GM21723 (cell line): Measurements from ENCODE around the gene SEPTIN3.
A peak's percentile ranks its signal among the peaks of the same experiment; 100 is the strongest.
"Not testable (repeated sequence)": the region's sequence is repeated elsewhere in the genome, so short reads cannot be mapped to it uniquely, and the experiment has no call there.

ENCODE experiments used
- ATAC-seq: cut with Tn5 transposase; IDR thresholded peaks from one replicate; pipeline ENCODE4 v1.9.1; 2021; ENCODE audit warnings: mild to moderate bottlenecking, moderate library complexity; ENCODE audit not compliant: unreplicated experiment

SEPTIN3 gene

DNA sequence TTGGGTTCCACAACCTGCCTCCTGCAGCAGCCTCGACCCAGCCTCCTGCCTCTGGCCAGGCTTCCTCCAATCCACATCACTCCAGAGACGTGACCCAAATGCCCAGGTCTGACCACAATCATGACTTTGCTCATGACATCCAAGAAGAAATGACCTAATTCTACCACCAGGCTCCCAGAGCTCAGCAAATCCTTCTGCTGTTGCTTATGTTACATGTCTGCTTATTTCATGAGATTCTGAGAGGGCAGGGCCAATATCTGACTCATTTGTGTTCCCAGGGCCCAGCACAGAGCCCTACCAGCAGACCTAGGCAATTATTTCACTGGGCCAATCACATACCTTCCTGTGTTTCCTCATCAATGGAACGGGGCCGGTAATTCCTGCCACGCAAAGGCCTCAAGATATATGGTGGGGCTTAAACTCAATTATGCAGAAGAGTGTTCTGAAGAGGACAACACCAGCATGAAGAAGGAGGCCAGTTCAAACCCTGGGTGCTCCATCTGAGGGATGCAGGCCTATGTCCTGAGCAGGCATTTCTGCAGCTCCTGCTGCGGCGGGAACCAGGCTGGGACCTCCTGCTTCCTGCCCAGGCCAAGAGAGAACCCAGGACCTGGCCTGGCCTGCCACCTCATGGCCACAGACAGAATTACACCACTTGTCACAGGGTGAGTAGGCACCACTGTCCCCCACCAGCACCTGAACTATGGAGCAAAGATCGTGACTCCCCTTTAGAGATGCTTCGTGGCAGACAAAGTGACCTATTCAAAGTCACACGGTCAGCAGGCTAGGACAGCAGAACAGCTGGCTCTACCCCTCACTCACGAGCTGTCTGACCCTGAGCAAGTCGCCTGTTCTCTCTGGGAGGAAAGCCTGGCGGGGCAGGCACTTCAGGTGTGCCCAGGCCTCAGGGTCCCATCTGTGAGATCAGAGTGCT is 28.1 kb upstream of the SEPTIN3 start:
- peak; percentile 35 for ATAC-seq

DNA sequence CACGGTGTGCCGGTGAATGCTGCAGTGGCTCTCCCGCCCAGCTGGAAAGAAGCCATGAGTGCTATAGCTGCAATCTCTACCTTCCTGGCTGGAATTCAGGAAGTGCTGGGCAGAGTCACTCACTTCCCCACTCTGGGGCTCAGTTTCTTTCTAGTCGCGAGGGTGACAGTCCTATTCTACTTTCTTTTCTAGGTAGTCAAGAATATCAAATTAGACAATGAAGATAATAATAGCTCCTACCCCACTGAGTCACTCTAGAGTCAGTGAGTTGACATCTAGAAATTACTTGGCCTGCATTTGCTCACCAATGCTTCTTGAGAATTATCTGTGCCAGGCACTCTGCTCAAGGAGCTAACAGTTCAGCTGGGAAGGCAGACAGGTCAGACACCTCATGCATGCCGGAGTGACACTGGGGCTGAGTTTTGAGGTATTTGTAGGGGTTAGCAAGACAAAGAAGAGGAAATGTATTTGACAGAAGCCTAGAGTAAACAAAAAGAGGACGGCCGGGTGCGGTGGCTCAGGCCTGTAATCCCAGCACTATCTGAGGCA is 25.5 kb upstream of the SEPTIN3 start:
- ATAC-seq = no peak

DNA sequence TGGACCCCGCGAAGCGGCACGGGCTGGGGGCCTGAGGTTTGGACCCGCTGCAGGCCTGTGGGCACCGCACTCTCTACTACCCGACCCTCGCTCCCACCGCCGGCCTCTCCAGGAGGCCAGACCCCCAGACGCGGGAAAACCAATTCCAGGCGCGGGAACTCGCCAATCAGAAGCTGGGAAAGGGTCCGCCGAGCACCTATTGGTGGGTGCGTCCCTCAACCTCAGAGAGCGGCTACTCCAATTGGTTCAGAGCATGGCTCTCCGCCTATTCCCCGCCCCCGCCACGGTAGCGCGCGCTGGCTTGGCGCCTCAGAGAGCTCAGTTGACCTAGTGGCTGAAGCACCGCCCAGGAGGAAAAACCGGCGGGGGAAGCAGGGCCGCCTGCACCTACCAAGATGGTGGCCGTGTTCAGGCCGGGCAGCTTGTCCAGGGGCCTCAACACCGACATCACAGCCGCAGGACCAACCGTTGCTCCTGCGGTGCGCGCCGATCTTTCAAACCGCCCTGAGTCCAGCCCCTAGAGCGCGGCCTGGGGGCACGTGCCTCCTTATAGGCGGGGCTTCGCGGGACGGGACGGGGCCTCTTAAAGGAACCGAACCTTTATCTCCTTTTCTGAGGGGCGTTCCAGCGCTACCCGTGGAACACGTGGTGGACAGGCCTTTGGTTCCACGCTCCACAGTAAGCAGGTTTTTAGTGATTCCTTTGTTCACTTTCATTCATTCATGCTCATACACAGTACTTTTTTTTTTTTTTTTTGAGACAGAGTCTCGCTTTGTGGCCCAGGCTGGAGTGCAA is 22.4 kb upstream of the SEPTIN3 start, which contains the start of gene CENPM:
Gene CENPM, minus strand, starts transcription at position 524 of the 795 bp plus-strand sequence. Its CDS starts 76 bp downstream, at position 448.
- ATAC-seq = peak; percentile 77

DNA sequence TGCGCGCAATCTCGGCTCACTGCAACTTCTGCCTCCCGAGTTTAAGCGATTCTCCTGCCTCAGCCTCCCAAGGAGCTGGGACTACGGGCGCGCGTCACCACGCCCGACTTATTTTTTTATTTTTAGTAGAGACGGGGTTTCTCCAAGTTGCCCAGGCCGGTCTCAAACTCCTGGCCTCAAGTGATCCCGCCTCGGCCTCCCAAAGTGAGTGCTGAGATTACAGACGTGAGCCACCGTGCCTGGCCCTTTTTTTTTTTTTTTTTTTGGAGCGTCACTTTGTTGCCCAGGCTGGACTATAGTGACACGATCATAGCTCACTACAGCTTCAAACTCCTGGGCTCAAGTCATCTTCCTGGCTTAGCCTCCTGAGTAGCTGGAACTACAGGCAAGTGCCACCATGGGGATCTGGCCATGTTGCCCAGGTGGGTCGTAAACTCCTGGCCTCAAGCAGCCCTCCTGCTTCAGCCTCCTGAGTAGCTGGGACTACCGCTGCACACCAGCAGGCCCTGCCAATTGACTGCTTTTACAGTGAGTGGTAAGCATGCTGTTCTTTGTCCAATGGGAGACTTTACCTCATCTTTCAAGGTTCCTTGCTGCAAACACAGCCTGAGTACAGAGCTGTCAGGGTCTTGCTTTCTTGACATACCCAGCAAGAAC is 21.7 kb upstream of the SEPTIN3 start:
- ATAC-seq = no peak

DNA sequence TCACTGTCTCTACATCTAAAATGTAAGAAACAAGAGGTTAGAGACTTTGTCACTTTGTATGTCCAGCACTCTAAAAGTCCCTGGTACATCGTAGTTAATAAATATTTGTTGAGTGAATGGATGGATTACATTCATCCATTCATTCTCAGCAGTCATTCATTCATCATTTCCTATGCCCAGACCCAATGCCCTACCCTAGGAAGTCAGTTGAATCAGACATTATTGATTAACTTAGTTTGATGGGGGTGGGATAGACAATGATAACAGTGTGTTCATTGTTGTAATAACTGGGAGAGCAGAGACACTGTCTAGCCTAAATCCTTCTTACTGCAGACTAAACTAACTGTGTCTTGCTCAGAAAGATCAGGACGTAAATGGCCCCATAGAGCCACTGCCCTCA is 21.1 kb upstream of the SEPTIN3 start:
- ATAC-seq = no peak

DNA sequence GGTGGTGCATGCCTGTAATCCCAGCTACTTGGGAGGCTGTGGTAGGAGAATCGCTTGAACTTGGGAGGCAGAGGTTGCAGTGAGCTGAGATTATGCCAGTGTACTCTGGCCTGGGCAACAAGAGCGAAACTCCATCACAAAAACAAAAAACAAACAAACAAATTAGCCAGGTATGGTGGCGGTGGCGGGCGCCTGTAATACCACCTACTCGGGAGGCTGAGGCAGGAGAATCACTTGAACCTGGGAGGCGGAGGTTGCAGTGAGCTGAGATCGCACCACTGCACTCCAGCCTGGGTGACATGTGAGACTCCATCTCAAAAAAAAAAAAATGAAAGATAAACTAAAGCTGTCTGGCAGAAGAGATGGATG is 20.3 kb upstream of the SEPTIN3 start:
- ATAC-seq = not testable (repeated sequence)

DNA sequence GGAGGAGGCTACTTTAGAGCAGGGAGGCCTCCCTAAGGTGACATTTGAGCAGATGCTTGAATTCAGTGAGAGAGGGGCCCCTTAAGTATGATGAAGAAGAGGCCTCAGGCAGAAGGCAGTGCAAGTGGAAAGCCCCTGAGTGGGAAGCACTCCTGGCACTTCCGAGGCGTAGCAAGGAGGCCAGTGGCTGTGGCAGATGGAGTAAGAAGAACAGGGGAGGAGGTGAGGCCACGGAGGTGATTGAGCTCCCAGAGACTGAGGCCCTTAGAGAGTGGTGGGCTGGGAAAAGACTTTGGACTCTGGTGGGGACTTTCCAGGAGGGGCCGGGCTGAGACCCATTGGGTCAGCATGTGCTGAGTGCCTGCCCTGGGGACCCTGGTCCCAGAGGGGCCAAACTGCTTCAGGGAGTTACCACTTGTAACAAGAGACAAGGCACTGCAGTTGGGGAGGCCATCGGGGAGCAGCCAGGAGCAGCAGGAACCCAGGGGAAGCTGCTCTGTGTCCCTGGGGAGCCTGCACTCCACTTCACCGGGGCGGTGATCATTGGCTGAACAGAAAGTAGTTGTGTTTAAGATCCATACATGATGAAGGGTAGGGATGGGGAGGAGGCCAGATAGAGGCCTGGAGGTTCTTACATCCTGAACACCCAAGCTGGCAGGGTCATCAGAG is 19.8 kb upstream of the SEPTIN3 start:
- ATAC-seq = no peak

DNA sequence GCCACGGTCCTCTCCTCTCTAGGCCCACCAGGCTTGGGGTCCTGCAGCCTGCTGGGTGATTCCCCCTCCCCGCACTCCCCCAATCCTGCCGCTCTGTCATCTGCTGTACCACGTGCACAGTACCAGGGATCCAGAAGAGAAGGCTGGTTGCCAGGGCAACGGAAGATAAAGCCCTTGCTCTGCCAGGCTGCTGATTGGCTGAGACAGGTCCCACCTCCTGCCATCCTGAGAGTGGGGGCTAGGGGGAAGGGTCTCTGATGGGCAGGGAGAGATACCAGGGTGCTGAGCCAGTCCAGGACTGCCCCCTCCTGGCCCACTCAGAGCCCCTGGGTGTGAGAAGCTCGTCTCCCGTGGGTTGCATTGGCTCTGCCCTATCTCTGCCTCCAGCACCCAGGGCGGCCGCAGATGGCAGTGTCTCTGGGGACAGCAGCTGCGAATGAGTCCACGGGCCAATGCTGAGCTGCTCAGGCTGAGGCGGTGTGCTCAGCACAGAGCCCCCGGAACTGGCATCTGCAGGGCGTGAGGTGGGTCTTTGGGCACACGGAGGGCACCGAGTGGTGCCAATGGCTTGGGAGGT is 17.3 kb upstream of the SEPTIN3 start, which contains the start of gene SMIM45:
Gene SMIM45, plus strand, starts transcription at position 253 of the 577 bp plus-strand sequence.
- no peak for ATAC-seq

DNA sequence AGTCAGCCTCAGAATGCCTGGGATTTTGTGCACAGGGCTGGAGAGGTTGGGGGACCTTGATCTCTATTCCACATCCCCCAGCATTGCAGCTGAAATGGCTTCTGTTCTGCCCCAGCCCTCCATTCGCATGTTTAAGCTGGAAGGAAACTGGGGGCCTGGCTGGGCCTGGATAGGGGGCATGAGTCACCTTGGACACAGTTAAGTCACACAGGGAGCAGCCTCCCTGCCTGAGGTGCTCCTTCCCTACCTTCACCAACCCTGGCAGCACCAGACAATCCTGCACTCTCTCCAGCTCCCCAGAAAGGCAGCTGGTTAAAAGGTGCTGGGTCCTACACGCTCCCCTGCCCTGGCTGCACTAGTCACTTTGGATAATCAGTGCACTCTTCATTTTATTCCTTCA is 16.5 kb upstream of the SEPTIN3 start:
- no peak for ATAC-seq

DNA sequence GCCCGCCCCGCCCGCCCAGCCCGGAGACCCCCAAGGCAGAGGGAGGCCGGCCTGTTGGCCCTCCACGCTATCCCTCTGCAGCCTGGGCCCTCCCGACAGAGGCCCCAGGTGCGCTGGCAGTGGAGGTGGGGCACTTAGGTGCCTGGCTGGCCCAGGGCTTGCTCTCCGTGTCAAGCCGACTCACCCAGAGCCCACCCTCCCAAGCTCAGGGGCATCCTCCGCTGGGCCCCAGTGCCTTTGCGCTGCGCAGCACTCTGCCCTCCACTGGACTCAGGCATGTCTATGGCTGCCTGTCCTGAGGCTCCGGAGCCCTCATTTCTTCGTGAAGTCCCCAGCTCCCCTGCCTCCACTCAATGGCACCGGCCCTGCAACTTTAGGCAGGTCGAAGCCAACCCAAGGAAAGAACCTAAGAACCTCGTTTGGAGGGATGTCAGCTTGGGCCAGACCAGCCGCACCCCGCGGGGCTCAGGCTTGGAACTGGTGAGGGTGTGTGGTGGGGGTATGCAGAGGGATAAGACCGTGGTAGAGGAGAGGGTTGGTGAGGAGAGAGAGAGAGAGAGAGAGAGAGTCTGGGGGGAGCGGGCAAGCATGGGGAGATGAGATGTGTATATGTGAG is 11.2 kb upstream of the SEPTIN3 start:
- no peak for ATAC-seq

DNA sequence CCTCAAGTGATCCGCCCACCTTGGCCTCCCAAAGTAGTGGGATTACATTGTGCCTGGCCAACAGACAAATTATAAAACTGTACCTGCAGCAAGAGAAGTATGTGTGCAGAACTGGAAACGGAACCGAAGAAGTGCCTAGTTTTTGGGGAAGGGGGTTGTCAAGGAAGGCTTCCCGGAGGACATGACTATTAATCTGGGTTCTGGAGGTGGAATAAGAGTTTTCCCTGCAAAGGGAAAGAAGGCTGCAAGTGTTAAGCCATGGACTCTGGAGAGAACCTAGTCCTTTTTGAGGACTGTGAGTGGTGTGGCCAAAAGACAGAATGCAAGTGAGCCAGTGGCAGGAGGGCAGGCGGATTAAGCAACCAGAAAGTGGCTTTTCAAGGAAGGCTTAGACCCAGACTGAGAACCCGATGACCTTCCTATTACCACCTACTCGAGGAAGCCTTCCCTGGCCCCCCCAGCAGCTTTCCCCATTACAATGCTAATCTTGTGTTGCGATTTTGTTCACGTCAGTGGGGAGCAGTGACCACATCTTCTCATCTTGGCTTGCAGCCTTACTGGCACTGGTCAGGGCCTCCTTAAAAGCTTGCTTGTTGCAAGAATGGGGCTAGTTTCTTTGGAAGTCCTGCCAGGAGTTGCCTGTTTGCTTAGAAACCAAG is 5.7 kb upstream of the SEPTIN3 start:
- ATAC-seq = no peak

DNA sequence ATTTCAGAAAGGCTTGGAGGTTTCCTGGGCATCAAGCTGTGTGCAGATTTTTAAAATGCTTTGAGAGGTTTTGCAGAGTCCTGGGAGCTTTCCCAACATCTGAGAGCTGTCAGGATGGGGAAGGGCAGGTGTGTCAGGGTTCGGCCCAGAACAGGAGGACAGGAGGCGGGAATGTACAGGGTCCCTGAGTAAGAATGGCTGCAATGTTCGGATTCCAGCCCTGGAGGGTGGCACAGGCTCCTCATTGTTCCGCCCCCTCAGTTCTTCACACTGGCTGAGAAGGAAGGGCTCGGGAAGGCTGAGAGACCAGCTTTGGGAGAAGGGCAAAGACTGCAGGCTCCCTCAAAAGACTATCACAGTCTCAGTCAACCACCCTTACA is 5.1 kb upstream of the SEPTIN3 start:
- no peak for ATAC-seq

DNA sequence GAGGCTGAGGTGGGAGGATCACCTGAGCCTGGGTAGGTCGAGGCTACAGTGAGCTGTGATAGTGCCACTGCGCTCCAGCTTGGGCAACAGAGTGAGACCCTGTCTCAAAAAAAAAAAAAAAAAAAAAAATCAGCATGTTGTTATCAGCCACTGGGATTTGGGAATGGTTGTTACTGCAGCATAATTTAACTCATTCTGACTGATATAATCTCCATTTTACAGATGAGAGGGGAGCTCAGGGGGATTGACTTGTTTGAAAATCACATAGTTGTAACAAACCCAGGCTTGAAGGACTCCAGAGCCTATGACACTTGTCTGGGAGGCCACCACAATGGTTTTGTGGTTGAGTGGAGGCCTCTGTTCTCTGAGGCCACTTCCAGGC is 3.0 kb upstream of the SEPTIN3 start:
- no peak for ATAC-seq

DNA sequence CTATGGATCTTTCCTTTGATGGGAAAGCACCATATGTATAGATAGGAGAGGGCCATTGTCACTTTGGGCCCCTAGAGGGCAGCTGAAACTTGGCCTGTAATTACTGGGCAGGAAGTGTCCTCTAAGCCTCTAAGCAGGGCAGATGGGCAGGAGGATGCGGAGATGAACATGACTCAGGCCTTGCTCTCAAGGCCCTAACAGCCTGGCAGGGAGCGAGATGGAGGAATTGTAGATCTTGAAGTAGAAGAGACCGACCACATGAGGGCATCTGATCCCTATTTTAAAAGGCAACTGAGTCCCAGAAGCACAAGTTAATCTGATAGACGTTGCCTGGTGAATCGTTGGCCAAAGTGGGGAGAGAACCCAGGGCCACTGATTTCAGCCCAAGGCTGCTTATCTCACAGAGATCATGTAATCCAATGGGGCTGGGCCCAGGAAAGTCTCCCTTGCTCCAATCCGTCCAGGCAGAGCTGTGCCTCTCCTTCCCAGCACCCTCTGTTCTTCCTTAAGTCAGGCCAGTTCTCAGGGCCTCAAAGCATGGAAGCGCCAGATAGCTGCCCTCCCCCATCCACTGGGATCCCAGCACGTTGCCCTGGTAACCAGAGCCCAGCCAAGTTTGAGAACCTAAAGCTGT is 2.5 kb upstream of the SEPTIN3 start:
- ATAC-seq = no peak

DNA sequence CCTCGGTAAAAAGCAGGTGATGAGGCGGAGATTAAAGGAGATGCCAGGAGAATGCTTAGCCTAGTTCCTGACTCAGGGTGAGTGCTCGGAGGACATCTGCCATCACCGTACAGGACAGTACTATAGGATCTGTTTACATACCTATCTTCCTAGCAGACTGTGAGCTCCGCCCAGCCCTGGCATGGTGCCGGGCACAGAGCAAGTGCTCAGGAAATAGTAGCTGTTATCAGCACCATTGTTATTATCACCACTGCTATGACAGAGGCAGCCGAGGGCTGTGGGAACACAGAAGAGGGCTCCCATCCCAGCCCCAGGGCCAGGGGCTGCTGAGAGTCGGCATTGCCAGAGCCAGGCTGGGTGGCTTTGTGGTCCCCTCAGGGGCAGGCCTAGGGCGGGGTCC is 642 bp upstream of the SEPTIN3 start:
- no peak for ATAC-seq

DNA sequence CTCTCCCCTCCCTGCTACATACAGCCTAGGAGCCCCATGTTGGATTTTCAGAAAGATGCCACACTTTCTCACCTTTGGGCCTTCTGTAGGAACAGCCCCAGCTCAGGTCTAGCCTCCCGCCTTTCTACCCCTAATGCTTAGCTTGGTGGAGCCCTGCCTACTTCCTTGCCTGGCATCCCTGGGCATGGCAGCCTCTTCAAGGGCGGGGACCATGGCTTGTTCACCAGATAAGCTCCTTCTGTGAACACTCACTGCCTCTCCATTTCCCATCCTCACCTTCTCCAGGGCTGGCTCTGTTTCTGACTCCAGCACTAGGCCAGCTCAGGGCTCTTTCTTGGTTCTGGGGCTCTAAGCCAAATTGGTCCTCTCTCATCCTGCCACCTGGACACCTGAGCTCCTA is 1.4 kb downstream of the SEPTIN3 start:
- no peak for ATAC-seq

DNA sequence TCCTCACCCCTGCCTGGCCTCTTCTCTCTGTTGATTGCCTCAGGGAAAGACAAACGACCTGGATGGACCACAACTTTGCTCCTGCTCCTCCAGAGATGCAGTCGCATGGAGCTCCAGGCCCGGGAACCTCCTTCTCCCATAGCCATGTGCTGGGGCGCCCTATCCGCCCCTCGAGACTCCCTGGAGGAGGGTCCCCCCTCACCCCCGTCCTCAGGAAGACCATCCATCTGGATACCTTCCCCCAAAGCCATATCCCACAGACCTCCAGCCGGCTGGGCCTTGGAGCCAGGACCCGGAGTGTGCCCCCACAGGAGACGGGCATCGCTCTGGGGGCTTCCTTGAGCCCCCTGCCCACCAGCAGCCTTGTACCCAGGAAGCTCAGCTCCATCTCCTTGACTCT is 2.2 kb downstream of the SEPTIN3 start:
- no peak for ATAC-seq

DNA sequence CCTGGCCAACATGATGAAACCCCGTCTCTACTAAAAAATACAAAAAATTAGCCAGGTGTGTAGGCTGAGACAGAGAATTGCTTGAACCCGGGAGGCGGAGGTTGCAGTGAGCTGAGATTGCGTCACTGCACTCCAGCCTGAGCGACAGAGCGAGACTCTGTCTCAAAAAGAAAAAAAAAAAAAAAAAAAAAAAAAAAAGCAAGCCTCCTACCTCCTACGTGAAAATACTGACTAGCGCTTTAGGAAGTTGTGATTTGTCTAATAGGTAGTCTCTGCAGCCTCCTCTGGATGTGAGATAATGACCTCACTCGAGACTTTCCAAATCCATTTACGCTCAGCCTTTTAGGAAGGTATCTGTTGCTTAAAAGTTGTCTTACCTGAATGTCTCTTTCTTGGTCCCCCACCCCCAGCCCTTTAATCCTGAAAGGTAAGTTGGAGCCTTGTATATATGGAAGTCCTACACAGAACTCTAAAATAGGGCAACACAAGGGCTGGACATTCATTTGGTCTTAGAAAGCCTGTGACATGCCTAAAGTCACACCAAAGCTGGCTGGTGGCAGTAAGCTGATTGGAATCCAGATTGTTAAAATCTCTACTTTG is 5.5 kb downstream of the SEPTIN3 start:
- no peak for ATAC-seq
